CD4-positive, alpha-beta T cell treated with Interleukin-17A for 1 hour (primary cell): ENCODE data around the gene AMY2A.
"Not testable (repeated sequence)": the region's sequence is repeated elsewhere in the genome, so short reads cannot be mapped to it uniquely, and the experiment has no call there.

Source experiments
- DNase-seq: peaks from one replicate; pipeline ENCODE4 v3.0.0-alpha.2; 2020

Gene AMY2A

DNA sequence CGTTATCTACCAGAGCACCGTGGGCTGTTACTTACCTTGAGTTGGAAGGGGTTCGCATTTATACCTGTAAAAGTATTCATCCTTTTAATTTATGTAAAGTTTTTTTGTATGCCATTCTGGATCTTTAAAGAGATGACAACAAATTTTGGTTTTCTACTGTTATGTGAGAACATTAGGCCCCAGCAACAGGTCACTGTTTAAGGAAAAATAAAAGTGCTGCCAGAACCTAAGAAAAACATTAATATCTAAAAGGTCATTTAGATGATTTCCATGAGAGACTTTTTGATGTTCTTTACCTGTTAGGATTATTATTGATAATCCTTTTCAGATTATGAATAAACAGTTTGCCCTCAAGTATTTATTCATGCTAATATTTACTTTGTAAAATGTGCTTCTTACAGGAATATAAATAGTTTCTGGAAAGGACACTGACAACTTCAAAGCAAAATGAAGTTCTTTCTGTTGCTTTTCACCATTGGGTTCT is at the start of gene AMY2A:
Gene AMY2A (plus strand): TSS at position 434 of the 484 bp plus-strand sequence. CDS start 14 bp downstream, at position 448.
- not testable (repeated sequence) for DNase-seq

DNA sequence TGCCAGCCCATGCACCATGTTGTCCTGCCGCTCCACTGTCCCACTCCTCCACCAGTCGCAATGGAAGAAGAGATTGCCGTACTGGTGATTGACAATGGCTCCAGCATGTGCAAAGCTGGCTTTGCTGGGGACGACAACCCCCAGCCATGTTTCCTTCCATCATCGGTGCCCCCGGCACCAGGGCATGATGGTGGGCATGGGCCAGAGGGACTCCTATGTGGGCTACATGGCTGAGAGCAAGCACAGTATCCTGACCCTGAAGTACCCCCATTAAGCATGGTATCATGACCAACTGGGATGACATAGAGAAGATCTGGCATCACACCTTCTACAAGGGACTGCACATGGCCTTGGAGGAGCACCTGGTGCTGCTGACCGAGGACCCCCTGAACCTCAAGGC is 47.7 kb upstream of the AMY2A start:
- DNase-seq: no peak

DNA sequence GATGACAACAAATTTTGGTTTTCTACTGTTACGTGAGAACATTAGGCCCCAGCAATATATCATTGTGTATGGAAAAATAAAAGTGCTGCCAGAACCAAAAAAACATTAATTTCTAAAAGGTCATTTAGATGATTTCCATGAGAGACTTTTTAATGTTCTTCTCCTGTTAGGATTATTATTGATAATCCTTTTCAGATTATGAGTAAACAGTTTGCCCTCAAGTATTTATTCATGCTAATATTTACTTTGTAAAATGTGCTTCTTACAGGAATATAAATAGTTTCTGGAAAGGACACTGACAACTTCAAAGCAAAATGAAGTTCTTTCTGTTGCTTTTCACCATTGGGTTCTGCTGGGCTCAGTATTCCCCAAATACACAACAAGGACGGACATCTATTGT is 45.9 kb upstream of the AMY2A start, which contains the start of gene AMY2B:
Gene AMY2B (plus strand): TSS at position 301 of the 400 bp plus-strand sequence. CDS start 14 bp downstream, at position 315.
- not testable (repeated sequence) for DNase-seq

DNA sequence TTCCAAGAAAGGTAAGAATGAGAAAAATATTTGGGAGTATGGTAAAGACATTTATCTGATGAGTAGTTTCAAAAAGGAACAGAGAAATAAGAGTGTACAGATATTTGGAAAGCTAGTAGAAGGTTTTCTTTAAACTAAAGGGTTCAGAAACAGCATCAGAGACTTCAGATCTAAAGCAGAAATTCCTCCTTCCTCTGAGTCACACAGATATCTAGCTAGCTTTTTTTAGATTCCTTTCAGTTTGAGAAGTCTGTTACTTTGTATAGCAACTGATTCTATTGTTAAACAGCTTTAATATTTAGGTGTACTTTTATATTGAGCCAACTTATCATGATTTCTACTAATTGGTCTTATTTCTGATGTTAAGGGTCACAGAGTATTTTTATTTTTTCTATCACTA is 41.2 kb upstream of the AMY2A start:
- no peak for DNase-seq

DNA sequence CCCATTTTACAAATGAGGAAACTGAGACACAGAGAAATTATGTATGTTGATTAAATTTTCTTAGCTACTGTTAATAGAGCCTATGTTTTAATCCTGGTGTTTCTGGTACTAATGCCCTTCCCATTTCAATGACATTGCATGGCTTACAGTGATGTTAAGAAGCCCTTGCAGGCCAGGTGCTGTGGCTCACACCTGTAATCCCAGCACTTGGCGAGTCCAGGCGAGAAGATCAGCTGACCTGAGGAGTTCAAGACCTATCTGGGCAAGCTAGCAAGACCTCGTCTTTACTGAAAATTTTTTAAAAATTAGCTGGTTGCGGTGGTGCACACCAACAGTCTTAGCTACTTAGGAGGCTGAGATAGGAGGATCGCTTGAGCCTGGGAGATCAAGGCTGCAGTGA is 40.4 kb upstream of the AMY2A start:
- DNase-seq: not testable (repeated sequence)

DNA sequence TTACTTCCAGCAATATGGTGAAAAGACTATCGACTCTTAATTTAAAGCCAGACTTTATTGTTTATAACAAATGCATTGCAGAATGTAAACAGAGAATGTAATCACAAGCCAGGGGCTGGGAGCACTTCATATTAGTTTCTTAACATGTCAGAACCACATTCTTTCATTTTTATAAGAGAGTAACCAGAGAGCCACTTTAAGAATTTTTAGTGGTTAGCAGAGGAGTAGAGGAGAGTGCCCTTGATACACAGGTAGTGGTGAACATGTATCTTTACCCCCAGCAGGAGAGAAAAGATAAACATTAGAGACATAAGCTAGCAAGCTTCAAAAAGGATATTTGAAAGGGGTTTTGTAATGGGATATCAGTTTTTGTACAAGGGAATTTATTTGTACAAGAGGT is 34.8 kb upstream of the AMY2A start:
- no peak for DNase-seq

DNA sequence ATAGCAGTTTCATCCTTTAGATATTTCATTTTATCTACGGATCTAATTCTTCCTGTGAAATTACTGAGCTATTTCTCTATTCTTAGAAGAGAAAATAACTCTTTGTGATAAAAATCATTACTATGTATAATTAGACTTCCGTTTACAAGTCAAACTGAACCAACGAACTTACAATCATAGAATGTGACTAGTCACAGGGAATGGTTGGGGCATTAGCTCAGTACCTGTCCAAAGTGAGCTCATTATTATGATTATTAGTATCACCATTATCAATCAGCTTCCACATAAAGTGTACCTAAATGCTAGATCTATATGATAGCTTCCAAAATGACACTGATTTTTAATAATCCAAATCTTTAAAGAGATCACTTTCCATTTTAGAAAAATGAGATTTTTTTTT is 33.3 kb upstream of the AMY2A start:
- no peak for DNase-seq

DNA sequence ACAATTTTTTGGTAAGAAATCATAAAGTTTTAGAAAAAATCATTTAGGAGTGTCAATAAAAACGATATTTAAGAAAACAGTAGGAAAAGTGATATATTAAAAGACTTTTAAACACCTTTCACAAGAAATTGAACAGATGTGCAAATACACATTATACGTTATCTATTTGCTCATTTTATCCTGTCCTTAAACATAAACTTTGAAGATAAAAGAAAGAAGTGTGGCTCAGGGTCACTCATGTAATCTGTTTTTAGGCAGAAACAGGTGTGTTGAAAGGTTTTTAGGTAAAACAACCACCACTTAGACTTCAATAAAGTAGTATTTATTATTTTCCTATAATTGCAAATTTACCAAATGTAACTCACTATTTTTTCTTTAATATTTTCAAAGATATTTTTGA is 32.7 kb upstream of the AMY2A start:
- no peak for DNase-seq

DNA sequence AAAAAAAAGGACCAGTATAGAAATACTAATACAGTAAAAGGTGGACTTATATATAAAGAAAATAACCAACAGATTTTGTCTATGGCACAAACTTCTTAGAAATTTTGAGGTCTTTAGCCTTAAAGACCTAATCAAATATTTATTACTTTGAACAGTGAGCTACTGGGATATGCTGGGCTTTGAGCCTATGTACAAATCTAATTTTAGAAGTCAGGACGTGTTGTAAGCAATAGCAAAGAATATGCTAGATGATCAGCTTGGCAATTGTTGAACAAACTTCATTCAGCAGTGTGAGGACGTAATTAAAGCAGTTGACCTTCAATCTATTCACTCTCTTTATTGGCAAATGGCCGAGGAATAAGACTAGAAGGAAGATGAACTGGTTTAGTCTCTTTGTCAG is 14.5 kb upstream of the AMY2A start:
- DNase-seq: not testable (repeated sequence)

DNA sequence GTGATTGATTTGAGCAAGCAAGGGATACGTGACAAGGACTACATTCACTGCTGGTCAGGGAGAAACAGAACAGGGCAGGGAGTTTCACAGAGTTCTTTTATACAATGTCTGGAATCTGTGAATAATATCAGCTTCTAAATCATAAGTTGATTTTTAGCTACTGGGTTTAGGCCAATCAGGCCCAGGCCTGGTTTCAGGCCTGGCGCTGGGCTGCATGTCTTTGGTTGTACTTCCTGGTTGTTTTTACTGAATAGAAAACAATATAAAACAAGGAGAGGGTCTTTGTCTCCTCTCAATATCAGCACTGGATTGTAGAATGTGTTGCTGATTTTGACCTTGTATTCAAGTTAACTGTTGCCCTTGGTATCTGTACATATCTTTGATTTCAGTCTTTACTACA is 865 bp upstream of the AMY2A start:
- DNase-seq: no peak

DNA sequence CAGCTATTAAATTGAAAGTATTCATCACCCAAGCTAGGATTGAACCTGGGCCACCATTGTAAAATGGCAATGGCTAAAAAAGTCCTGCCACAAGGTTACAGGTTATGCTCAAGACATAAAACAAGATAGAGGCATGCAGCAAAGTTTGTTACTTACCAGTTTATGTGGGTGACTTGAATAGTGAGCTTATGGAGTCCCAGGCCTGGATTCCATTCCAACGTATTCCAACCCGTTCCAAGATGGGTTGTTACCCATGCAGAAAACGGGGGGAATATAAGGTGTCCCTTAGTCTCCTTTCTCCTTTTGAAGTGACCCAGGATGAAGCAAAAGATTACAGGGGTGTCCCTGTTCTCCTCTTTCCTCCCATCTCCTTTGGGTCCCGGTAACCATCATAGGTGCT is 10.2 kb downstream of the AMY2A start:
- DNase-seq: not testable (repeated sequence)

DNA sequence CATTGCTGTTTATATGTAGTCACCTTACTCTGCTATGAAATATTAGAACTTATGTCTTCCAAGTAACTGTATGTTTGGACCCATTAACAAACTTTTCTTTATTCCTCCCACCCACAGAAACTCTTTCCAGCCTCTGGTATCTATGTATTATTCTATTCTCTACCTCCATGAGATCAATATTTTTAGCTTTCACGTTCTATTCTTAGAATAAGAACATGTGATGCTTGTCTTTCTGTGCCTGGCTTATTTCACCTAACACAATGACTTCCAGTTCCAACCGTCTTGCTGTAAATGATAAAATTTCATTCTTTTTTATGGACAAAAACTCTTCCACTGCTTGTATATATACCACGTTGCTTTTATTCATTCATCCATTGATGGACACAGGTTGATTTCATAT is 24.0 kb downstream of the AMY2A start:
- DNase-seq: not testable (repeated sequence)

DNA sequence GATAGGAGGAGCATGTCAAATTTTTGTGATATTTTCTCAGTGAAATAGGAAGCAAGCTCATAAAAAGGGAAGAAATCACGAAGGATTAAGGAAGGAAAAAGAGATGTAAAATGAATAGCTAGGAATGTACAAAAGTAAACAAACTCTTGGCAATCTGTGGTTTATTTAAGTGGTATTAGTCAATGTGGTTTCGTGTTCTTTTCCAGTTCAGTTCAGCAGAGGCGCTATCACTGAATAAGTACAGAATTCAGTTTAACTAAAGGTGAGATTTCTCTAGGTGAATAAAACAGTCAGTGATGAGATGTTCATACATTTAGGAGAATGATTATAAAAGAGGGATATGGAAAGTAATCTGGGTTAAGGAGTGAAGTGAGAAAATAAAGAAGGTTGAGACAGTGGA is 26.7 kb downstream of the AMY2A start:
- DNase-seq: not testable (repeated sequence)

DNA sequence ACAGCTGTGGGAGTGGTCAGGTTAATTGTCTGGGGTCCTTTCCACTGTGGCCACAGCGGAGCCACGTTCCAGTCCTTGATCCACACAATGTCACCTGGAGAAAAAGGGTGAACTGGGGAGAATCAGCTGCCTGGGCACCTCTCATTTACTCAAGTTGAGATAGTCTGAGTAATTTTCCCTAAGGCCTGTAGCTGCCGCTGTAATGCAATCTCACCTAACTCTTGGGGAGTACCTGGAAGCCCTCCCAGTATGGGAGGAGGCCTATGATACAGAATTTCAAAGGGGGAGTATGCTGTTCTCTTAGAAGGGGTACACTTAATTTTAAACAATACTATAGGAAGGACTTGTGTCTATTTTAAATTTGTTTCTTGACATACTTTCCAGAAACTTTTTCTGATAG is 33.1 kb downstream of the AMY2A start:
- DNase-seq: not testable (repeated sequence)

DNA sequence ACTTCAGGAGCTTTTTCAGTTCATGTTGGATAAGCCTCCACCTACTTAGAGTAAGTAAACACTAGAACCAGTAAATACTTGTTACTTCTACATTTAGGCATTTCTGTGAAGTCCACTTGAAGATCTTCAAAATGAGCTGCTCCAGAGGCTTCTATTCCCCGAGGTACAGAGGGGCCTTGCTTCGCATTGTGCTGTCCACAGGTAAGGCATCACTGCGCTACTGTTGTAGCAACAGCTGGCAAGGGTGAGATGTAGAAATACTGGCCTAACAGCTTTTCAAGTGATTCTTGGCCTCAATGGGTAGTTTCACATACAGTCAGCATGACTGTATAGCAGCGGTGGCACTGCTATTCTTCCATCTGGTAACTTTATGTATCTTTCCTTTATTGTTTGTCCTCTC is 33.7 kb downstream of the AMY2A start:
- DNase-seq: not testable (repeated sequence)

DNA sequence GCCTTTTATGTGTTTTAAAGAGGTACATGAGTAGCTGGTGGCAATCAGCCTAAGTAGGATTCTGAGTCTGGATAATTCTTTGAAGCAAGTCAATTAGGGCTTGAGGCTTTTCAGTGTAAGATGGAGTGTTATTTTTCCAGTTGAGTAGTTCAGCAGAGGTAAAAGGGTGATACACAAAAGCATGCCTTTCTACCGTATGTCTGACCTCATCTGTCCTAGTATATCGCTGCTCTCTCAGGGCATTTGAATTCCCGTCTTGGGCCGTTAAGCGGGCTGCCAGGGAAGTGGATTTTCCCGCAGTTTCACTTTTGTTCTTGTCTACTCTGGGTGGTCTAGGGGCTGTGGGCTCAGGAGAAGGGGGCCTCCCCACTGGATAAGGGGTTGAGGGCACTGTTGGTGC is 36.9 kb downstream of the AMY2A start:
- not testable (repeated sequence) for DNase-seq

DNA sequence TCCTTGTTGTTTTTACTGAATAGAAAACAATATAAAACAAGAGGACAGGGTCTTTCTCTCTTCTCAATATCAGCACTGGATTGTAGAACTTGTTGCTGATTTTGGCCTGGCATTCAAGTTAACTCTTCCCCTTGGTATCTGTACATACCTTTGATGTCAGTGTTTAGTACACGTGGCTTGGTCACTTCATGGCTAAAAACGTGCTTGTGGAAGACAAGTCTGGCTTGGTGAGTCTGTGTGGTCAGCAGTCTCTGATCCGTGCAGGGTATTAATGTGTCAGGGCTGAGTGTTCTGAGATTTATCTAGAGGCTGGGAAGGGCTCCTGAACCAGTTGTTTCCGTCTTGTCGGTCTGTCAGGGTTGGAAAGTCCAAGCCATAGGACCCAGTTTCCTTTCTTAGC is 38.2 kb downstream of the AMY2A start, which contains the start of gene AMY1A:
Gene AMY1A (plus strand): TSS at position 301 of the 400 bp plus-strand sequence. CDS start 571 bp downstream, outside the sequence.
- not testable (repeated sequence) for DNase-seq
